GM23338 (cell line): ENCODE results near the gene ZNF444.

Experiments used
- CREB1 ChIP-seq: fragments of 250-450 bp; sonication (Bioruptor Pico); IDR thresholded peaks from 2 replicates; pipeline ENCODE4 v1.5.0; 2020; ENCODE audit warnings: low read depth, mild to moderate bottlenecking, moderate library complexity
- EZH2phosphoT487 ChIP-seq: fragments of 200-600 bp; sonication (generic); IDR thresholded peaks from one replicate; pipeline ENCODE4 v1.8.1; 2018; ENCODE audit warnings: antibody characterized with exemption; ENCODE audit not compliant: unreplicated experiment
- TF ChIP-seq, protein P1 (sequence below), 2 experiments: fragments of 200-600 bp in 1 of 2; sonication (generic) in 1 of 2; conservative IDR thresholded peaks; 2 replicates each; pipeline versions ENCODE4 v1.5.1 to v1.6.1; 2016 to 2017; ENCODE audit warnings: antibody characterized with exemption in 2 of 2, low read depth in 2 of 2, mild to moderate bottlenecking in 2 of 2, moderate library complexity in 1 of 2
- TF ChIP-seq, protein P2 (sequence below): IDR thresholded peaks from one replicate; pipeline ENCODE4 v1.6.1; 2018; ENCODE audit warnings: antibody characterized with exemption; ENCODE audit not compliant: unreplicated experiment

DNA sequence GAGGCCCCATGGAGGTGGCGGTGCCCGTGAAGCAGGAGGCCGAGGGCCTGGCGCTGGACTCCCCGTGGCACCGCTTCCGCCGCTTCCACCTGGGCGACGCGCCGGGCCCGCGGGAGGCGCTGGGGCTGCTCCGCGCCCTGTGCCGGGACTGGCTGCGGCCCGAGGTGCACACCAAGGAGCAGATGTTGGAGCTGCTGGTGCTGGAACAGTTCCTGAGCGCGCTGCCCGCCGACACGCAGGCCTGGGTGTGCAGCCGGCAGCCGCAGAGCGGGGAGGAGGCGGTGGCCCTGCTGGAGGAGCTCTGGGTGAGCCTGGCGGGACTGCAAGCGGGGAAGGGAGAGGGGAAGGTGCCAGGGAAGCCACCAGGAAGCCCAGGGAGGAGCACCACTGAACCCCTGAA is 5.8 kb downstream of the ZNF444 start:
- TF ChIP-seq CREB1 (CRISPR knock-in tag), result no peak
- TF ChIP-seq, protein P1, sequence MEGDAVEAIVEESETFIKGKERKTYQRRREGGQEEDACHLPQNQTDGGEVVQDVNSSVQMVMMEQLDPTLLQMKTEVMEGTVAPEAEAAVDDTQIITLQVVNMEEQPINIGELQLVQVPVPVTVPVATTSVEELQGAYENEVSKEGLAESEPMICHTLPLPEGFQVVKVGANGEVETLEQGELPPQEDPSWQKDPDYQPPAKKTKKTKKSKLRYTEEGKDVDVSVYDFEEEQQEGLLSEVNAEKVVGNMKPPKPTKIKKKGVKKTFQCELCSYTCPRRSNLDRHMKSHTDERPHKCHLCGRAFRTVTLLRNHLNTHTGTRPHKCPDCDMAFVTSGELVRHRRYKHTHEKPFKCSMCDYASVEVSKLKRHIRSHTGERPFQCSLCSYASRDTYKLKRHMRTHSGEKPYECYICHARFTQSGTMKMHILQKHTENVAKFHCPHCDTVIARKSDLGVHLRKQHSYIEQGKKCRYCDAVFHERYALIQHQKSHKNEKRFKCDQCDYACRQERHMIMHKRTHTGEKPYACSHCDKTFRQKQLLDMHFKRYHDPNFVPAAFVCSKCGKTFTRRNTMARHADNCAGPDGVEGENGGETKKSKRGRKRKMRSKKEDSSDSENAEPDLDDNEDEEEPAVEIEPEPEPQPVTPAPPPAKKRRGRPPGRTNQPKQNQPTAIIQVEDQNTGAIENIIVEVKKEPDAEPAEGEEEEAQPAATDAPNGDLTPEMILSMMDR (conservative IDR thresholded peaks at IDR 0.05; ENCODE audit: low read depth in 2 of 2), result no peak
- TF ChIP-seq, protein P2, sequence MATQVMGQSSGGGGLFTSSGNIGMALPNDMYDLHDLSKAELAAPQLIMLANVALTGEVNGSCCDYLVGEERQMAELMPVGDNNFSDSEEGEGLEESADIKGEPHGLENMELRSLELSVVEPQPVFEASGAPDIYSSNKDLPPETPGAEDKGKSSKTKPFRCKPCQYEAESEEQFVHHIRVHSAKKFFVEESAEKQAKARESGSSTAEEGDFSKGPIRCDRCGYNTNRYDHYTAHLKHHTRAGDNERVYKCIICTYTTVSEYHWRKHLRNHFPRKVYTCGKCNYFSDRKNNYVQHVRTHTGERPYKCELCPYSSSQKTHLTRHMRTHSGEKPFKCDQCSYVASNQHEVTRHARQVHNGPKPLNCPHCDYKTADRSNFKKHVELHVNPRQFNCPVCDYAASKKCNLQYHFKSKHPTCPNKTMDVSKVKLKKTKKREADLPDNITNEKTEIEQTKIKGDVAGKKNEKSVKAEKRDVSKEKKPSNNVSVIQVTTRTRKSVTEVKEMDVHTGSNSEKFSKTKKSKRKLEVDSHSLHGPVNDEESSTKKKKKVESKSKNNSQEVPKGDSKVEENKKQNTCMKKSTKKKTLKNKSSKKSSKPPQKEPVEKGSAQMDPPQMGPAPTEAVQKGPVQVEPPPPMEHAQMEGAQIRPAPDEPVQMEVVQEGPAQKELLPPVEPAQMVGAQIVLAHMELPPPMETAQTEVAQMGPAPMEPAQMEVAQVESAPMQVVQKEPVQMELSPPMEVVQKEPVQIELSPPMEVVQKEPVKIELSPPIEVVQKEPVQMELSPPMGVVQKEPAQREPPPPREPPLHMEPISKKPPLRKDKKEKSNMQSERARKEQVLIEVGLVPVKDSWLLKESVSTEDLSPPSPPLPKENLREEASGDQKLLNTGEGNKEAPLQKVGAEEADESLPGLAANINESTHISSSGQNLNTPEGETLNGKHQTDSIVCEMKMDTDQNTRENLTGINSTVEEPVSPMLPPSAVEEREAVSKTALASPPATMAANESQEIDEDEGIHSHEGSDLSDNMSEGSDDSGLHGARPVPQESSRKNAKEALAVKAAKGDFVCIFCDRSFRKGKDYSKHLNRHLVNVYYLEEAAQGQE, result no peak
- no peak for TF ChIP-seq EZH2phosphoT487
